ENCODE measurements around the gene TSSK1B. TPM values are rescaled to one million over a fixed set of nuclear protein-coding genes. Genes with fewer than 3 reads are reported as not detected.

TSSK1B gene
- total and polyA plus RNA-seq, 2 of the 8 experiments (the other 6 are each of a cell fraction or from before 2014, with no cell fraction given) = 0.05 TPM; not detected in 1

GRCh38 chr5:113397046-113397445 is 37.7 kb downstream of the TSSK1B start (continued):
- TF ChIP-seq, protein P1, sequence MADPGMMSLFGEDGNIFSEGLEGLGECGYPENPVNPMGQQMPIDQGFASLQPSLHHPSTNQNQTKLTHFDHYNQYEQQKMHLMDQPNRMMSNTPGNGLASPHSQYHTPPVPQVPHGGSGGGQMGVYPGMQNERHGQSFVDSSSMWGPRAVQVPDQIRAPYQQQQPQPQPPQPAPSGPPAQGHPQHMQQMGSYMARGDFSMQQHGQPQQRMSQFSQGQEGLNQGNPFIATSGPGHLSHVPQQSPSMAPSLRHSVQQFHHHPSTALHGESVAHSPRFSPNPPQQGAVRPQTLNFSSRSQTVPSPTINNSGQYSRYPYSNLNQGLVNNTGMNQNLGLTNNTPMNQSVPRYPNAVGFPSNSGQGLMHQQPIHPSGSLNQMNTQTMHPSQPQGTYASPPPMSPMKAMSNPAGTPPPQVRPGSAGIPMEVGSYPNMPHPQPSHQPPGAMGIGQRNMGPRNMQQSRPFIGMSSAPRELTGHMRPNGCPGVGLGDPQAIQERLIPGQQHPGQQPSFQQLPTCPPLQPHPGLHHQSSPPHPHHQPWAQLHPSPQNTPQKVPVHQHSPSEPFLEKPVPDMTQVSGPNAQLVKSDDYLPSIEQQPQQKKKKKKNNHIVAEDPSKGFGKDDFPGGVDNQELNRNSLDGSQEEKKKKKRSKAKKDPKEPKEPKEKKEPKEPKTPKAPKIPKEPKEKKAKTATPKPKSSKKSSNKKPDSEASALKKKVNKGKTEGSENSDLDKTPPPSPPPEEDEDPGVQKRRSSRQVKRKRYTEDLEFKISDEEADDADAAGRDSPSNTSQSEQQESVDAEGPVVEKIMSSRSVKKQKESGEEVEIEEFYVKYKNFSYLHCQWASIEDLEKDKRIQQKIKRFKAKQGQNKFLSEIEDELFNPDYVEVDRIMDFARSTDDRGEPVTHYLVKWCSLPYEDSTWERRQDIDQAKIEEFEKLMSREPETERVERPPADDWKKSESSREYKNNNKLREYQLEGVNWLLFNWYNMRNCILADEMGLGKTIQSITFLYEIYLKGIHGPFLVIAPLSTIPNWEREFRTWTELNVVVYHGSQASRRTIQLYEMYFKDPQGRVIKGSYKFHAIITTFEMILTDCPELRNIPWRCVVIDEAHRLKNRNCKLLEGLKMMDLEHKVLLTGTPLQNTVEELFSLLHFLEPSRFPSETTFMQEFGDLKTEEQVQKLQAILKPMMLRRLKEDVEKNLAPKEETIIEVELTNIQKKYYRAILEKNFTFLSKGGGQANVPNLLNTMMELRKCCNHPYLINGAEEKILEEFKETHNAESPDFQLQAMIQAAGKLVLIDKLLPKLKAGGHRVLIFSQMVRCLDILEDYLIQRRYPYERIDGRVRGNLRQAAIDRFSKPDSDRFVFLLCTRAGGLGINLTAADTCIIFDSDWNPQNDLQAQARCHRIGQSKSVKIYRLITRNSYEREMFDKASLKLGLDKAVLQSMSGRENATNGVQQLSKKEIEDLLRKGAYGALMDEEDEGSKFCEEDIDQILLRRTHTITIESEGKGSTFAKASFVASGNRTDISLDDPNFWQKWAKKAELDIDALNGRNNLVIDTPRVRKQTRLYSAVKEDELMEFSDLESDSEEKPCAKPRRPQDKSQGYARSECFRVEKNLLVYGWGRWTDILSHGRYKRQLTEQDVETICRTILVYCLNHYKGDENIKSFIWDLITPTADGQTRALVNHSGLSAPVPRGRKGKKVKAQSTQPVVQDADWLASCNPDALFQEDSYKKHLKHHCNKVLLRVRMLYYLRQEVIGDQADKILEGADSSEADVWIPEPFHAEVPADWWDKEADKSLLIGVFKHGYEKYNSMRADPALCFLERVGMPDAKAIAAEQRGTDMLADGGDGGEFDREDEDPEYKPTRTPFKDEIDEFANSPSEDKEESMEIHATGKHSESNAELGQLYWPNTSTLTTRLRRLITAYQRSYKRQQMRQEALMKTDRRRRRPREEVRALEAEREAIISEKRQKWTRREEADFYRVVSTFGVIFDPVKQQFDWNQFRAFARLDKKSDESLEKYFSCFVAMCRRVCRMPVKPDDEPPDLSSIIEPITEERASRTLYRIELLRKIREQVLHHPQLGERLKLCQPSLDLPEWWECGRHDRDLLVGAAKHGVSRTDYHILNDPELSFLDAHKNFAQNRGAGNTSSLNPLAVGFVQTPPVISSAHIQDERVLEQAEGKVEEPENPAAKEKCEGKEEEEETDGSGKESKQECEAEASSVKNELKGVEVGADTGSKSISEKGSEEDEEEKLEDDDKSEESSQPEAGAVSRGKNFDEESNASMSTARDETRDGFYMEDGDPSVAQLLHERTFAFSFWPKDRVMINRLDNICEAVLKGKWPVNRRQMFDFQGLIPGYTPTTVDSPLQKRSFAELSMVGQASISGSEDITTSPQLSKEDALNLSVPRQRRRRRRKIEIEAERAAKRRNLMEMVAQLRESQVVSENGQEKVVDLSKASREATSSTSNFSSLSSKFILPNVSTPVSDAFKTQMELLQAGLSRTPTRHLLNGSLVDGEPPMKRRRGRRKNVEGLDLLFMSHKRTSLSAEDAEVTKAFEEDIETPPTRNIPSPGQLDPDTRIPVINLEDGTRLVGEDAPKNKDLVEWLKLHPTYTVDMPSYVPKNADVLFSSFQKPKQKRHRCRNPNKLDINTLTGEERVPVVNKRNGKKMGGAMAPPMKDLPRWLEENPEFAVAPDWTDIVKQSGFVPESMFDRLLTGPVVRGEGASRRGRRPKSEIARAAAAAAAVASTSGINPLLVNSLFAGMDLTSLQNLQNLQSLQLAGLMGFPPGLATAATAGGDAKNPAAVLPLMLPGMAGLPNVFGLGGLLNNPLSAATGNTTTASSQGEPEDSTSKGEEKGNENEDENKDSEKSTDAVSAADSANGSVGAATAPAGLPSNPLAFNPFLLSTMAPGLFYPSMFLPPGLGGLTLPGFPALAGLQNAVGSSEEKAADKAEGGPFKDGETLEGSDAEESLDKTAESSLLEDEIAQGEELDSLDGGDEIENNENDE (IDR thresholded peaks at IDR 0.05; ENCODE audit: insufficient replicate concordance, low read length) = no peak
- TF ChIP-seq RNF2 (IDR thresholded peaks at IDR 0.05; ENCODE audit: borderline replicate concordance, low read depth, low read length, missing control alignments, poor library complexity, severe bottlenecking) (no peak), PHF8 (conservative IDR thresholded peaks at IDR 0.05; ENCODE audit: low read depth, low read length) (no peak), SRF (IDR thresholded peaks at IDR 0.05; ENCODE audit: low read depth, low read length) (no peak)
